HG03139 (cell line): ENCODE results near the gene GRAMD1B.
"Not testable (repeated sequence)": the region's sequence is repeated elsewhere in the genome, so short reads cannot be mapped to it uniquely, and the experiment has no call there.

Experiments used
- ATAC-seq: cut with Tn5 transposase; IDR thresholded peaks from one replicate; pipeline ENCODE4 v1.9.1; 2021; ENCODE audit not compliant: unreplicated experiment

Gene GRAMD1B

GRCh38 chr11:123505546-123506299, 75.7 kb downstream of the GRAMD1B start:
- peak; percentile 83 for ATAC-seq

GRCh38 chr11:123507043-123507442, 77.0 kb downstream of the GRAMD1B start:
- ATAC-seq = no peak

- ATAC-seq = no peak
Observed at GRCh38 chr11:123509737-123510578, 79.9 kb downstream of the GRAMD1B start.

GRCh38 chr11:123510579-123510905, 80.5 kb downstream of the GRAMD1B start:
- ATAC-seq = no peak

GRCh38 chr11:123511037-123511870, 81.2 kb downstream of the GRAMD1B start:
- ATAC-seq = peak; percentile 73

GRCh38 chr11:123513309-123513708, 83.2 kb downstream of the GRAMD1B start:
- not testable (repeated sequence) for ATAC-seq

GRCh38 chr11:123516238-123516637, 86.2 kb downstream of the GRAMD1B start:
- ATAC-seq = no peak

- ATAC-seq = no peak
Observed at GRCh38 chr11:123517559-123518364, 87.7 kb downstream of the GRAMD1B start.

- no peak for ATAC-seq
Observed at GRCh38 chr11:123518496-123519054, 88.5 kb downstream of the GRAMD1B start.

- no peak for ATAC-seq
Observed at GRCh38 chr11:123519055-123519796, 89.2 kb downstream of the GRAMD1B start.

- no peak for ATAC-seq
Observed at GRCh38 chr11:123519797-123520193, 89.7 kb downstream of the GRAMD1B start.

GRCh38 chr11:123520476-123520875, 90.4 kb downstream of the GRAMD1B start:
- not testable (repeated sequence) for ATAC-seq

GRCh38 chr11:123521001-123521400, 90.9 kb downstream of the GRAMD1B start:
- ATAC-seq = no peak

GRCh38 chr11:123521930-123522329, 91.9 kb downstream of the GRAMD1B start:
- no peak for ATAC-seq

- ATAC-seq = no peak
Observed at GRCh38 chr11:123523539-123523938, 93.5 kb downstream of the GRAMD1B start.

- ATAC-seq = no peak
Observed at GRCh38 chr11:123525097-123525496, 95.0 kb downstream of the GRAMD1B start.

- ATAC-seq = no peak
Observed at GRCh38 chr11:123525511-123525918, 95.4 kb downstream of the GRAMD1B start.

- no peak for ATAC-seq
Observed at GRCh38 chr11:123526027-123526805, 96.1 kb downstream of the GRAMD1B start.

GRCh38 chr11:123526918-123527317, 96.8 kb downstream of the GRAMD1B start:
- ATAC-seq = no peak
